HUES64 (cell line): ENCODE data around the gene DRGX.

Source experiments
- H3K27ac ChIP-seq: 2 replicates; pipeline ENCODE4 v1.7.0; 2013; ENCODE audit warnings: low read depth, low read length, inconsistent platforms
- H3K27me3 ChIP-seq: 2 replicates; pipeline ENCODE4 v1.6.1; 2013; ENCODE audit warnings: mild to moderate bottlenecking, low read length; ENCODE audit not compliant: insufficient read depth
- H3K36me3 ChIP-seq: 2 replicates; pipeline ENCODE4 v1.6.1; 2013; ENCODE audit warnings: mild to moderate bottlenecking, low read length; ENCODE audit not compliant: insufficient read depth
- H3K4me1 ChIP-seq: 2 replicates; pipeline ENCODE4 v1.6.1; 2013; ENCODE audit warnings: mild to moderate bottlenecking, low read length, moderate library complexity; ENCODE audit not compliant: insufficient read depth
- H3K4me3 ChIP-seq: 2 replicates; pipeline ENCODE4 v1.5.1; 2013; ENCODE audit warnings: mild to moderate bottlenecking, low read length, moderate library complexity
- H3K9ac ChIP-seq: 2 replicates; pipeline ENCODE4 v1.6.1; 2013; ENCODE audit warnings: mild to moderate bottlenecking, low read depth, low read length
- H3K9me3 ChIP-seq: 2 replicates; pipeline ENCODE4 v1.6.1; 2013; ENCODE audit warnings: low read depth, low read length; ENCODE audit not compliant: insufficient read depth
- WGBS: fragments of 150-250, 120-280 bp; methylation state at CpG from one replicate; pipeline ENCODE4 v1.1.7; 2013; ENCODE audit warnings: missing lambda C conversion rate; 5-methylcytosine and 5-hydroxymethylcytosine counted together

Gene DRGX

DNA sequence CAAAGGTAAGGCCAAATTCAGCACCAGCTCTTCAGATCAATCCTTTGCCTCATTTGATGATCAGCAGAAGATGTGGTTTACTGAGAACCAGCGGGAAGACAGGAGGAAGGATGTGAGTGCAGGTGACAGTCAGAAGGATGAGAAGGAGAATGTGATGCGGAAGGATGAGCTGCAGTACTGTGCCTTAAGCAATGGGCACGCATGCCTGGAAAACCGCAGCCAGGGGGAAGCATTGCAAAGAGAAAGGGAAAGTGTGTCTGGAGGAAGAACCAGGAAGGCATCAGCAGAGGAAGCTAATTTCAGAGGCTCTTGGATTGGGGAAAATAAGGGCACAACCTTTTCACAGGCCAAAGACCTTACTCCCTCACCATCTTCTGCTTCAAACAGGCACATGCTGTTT lies 71.2 kb downstream of the DRGX start:
- 68% methylated on average over 4 of the region's 4 CpGs for WGBS
- no peaks in the 10 kb centered on the region for H3K27me3 ChIP-seq
- H3K9me3 ChIP-seq, result no peaks in the 10 kb centered on the region

DNA sequence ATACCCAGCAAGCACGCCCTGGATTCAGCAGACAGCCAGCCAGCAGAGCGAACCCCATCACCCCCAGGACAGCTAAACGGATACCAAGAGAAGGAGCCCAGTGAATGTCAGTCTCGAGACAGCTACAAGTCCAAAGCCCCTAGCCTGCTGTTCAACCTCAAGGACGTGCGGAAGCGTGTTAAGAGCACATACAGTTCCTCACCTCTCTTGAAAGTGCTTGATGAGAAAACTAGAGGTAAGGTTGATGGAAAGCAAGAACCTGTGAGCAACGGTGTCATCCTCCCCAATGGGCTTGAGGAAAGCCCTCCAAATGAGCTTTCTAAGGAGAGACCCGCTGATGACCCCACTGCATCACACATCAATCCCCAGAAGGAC lies 72.0 kb downstream of the DRGX start:
- no peaks in the 10 kb centered on the region for H3K27me3 ChIP-seq
- 94% methylated on average over 9 of the region's 9 CpGs for WGBS

More for the DNA sequence above, 71.2 kb downstream of the DRGX start:
- Histone ChIP-seq H3K27ac (no peak overlapping the region), H3K9ac (no peak overlapping the region), H3K36me3 (no peaks in the 10 kb centered on the region), H3K4me1 (0 out of 2 replicates have a peak, but pooled peaks cover 5% of the 10 kb centered on the region), H3K4me3 (no peak overlapping the region)

DNA sequence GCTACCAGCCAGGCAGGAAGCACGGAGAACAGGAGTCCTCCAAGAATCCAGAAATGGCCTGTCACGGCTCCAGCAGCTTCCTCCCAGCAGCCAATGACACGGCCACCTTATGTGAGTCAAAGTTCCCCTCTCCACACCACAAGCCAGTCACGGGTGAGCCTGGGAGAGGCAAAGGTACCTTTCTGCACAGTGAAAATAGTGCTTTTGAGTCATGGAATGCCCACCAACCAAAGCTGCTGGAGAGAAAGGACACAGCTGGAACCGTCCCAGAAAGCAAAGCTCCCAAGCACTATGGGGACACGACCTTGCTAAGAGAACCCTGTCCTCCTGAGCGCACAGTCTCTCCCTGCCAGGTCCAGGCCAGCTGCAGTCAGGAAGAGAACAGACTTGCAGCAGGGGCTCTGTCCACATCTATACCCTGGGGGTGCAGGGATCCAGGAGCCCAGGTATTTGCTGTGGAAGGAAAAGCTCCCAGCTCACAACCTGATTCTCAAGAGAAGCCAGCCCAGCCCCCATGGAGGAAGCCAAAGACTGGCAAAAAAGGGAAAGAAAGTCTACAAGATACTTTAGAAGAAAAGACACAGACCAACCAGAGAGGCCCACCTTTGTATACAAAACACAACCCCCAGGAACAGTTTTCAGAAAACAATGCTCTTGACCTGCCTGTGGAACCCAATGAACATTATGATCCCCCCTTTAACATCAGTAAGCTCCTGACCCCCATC lies 72.6 kb downstream of the DRGX start:
- 89% methylated on average over 7 of the region's 7 CpGs for WGBS
- Histone ChIP-seq H3K9ac (no peak overlapping the region), H3K4me3 (no peak overlapping the region), H3K27ac (no peak overlapping the region), H3K36me3 (no peaks in the 10 kb centered on the region), H3K27me3 (no peaks in the 10 kb centered on the region), H3K4me1 (0 out of 2 replicates have a peak, but pooled peaks cover 5% of the 10 kb centered on the region), H3K9me3 (no peaks in the 10 kb centered on the region)

More for the DNA sequence above, 72.0 kb downstream of the DRGX start:
- Histone ChIP-seq H3K9ac (no peak overlapping the region), H3K27ac (no peak overlapping the region), H3K4me3 (no peak overlapping the region), H3K9me3 (no peaks in the 10 kb centered on the region), H3K36me3 (no peaks in the 10 kb centered on the region), H3K4me1 (0 out of 2 replicates have a peak, but pooled peaks cover 5% of the 10 kb centered on the region)

DNA sequence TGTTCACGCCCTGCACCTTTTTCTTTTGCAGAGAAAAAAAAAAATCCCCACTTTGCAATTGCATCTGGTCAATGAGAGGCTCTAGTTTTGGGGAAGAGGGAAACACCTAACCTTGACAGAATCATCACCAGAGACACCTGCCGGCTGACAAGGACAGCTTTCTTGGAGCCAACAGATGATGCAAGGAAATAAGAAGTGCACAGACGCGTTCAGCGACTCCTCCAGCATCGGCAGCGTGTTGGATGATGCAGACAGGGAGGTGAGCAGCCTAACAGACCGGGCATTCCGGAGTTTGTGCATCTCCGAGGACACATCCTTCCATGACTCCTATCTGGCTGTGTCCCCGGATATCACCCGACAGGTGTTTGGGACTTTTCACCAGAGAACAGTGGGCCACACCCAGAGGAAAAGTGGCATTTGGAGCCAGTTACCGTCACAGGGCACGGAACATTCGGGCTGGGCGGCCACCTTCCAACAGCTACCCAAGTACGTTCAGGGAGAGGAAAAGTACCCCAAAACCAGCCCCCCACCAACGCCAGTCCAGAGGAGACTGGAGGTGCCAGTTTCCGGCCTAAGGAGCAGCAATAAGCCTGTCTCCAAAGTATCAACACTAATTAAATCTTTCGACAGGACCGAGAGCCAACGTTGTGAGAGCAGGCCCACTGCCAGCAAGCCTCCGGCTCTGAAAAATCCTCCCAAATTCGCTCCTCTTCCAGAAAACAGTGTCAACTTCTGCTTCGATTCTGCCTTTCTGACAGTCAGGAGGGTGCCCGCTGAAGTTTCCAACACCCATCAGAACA lies 73.3 kb downstream of the DRGX start:
- Histone ChIP-seq H3K27ac (no peak overlapping the region), H3K27me3 (no peaks in the 10 kb centered on the region), H3K9me3 (no peaks in the 10 kb centered on the region), H3K4me1 (no peaks in the 10 kb centered on the region), H3K9ac (no peak overlapping the region), H3K4me3 (no peak overlapping the region), H3K36me3 (no peaks in the 10 kb centered on the region)
- 94% methylated on average over 26 of the region's 26 CpGs for WGBS

DNA sequence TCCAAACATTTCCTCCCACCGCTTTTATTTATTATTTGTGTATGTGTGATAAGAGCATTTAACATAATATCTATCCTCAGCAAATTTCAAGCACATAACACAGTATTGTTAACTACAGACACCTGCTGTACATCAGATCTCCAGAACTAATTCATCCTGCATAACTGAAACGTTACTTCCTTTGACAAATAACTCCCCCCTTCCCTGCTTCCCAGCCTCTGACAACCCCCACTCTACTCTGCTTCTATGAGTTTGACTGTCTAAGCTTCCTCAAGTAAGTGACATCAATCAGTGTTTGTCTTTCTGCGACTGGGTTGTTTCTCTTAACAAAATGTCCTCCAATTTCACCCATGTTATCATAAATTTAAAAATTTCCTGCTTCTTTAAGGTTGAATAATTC lies 74.9 kb downstream of the DRGX start:
- Histone ChIP-seq H3K4me3 (no peak overlapping the region), H3K27me3 (no peaks in the 10 kb centered on the region), H3K9ac (no peak overlapping the region), H3K27ac (no peak overlapping the region), H3K9me3 (no peaks in the 10 kb centered on the region), H3K4me1 (no peaks in the 10 kb centered on the region), H3K36me3 (no peaks in the 10 kb centered on the region)
- 79% methylated on average over 2 of the region's 3 CpGs for whole genome bisulfite sequencing

DNA sequence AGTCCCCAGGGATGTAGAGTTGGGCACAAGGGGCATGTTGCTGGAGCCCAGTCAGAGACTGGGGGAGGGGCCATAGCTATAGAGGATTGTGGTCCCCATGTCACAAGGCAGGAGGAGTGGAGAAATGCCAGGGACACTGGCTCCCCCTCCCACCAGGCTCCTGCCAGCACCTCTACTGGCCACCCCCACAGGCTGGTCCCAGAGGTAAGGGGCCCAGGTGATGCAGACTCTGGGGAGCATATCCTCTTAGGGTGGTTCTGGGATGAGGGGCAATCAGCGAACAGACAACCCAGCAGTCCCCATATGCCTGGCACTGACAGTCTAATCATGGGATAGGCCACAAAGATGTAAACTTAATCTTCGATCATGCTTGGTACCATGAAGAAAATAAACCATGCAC lies 75.7 kb downstream of the DRGX start:
- H3K27me3 ChIP-seq, result no peaks in the 10 kb centered on the region
- H3K36me3 ChIP-seq, result no peaks in the 10 kb centered on the region
- no peak overlapping the region for H3K27ac ChIP-seq
- no peak overlapping the region for H3K4me3 ChIP-seq
- H3K9ac ChIP-seq, result no peak overlapping the region
- whole genome bisulfite sequencing, result 97% methylated on average over 2 of the region's 2 CpGs
- H3K4me1 ChIP-seq, result no peaks in the 10 kb centered on the region
- no peaks in the 10 kb centered on the region for H3K9me3 ChIP-seq

DNA sequence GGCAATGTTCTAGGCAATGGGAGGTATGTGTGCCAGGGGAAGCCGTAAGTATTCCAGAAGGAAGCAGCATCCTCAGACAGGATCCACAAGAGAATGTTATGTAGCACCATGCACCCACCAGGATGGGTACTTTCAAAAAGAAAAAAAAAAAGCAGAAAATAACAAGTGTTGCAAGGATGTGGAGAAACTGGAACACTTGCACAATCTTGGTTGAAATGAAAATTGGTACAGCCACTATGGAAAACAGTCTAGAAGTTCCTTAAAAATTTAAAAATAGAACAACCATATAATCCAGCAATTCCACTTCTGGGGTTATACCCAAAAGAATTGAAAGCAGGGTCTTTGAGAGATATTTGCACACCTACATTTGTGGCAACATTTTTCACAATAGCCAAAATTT lies 76.7 kb downstream of the DRGX start:
- 100% methylated on average over 1 of the region's 1 CpG for WGBS
- Histone ChIP-seq H3K36me3 (no peaks in the 10 kb centered on the region), H3K9ac (no peak overlapping the region), H3K4me3 (no peak overlapping the region), H3K9me3 (no peaks in the 10 kb centered on the region), H3K4me1 (no peaks in the 10 kb centered on the region), H3K27me3 (no peaks in the 10 kb centered on the region), H3K27ac (no peak overlapping the region)

DNA sequence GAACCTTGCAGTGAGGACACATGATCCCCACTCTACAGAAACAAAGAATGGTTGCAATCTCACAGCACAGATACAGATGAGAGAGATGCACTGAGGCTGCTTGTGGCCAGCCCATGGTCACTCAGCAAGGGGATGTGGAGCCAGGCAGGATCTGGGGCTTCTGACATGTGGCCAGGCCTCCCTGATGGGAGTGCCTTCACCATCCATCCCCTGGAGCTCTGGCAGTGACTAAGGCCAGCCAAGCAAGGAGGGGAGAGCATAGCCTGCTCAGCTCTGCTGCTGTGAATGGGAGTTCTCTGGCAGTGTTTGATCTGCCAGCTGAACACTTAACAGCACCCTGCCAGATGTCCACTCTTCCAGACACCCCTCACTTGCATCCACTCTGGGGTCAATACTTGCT lies 77.1 kb downstream of the DRGX start:
- no peaks in the 10 kb centered on the region for H3K27me3 ChIP-seq
- H3K9ac ChIP-seq, result no peak overlapping the region
- H3K36me3 ChIP-seq, result no peaks in the 10 kb centered on the region
- H3K4me1 ChIP-seq, result no peaks in the 10 kb centered on the region
- no peak overlapping the region for H3K27ac ChIP-seq
- H3K9me3 ChIP-seq, result no peaks in the 10 kb centered on the region
- no peak overlapping the region for H3K4me3 ChIP-seq

DNA sequence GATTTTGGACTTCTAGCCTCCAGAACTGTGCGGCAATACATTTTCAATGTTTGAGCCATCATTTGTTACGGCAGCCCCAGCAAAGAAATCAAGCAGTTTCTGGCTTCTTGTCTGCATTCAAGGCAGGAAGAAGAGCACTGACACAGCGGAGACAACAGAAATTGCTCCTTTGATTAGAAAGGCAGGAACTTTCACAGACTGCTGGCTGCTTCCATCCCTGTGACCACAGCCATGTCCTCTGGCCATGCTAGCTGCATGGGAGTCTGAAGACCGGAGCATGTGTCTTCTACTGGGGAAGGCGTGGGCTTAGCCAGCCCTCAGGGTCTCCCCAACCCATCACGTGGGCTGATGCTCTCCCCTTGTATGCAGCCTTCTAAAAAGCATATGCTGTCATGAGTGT lies 77.9 kb downstream of the DRGX start:
- 93% methylated on average over 6 of the region's 6 CpGs for WGBS

DNA sequence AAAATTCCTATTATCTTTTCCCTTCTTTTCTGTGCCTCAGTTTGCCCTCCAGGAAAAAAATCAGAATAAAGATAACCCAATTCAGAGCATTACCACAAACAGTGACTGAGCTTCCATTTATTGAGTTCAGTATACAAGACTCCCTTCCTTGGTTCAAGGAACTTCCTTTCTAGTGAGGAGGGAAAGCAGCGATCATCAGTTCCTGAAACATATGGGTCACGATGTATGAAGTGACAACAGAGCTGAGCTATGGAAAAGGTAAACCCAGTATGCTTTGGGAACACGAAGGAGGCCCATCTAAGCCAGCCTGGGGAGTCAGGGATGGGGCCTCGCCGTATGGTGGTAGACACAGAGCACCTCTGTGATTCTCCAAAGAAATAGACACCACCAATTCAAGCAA lies 81.1 kb downstream of the DRGX start:
- Histone ChIP-seq H3K9ac (no peak overlapping the region), H3K4me1 (no peaks in the 10 kb centered on the region), H3K4me3 (no peak overlapping the region), H3K9me3 (no peaks in the 10 kb centered on the region), H3K36me3 (no peaks in the 10 kb centered on the region), H3K27ac (no peak overlapping the region), H3K27me3 (0 out of 2 replicates have a peak, but pooled peaks cover 2% of the 10 kb centered on the region)
- 93% methylated on average over 5 of the region's 5 CpGs for WGBS

More for the DNA sequence above, 77.9 kb downstream of the DRGX start:
- Histone ChIP-seq H3K4me1 (no peaks in the 10 kb centered on the region), H3K9ac (no peak overlapping the region), H3K4me3 (no peak overlapping the region), H3K9me3 (no peaks in the 10 kb centered on the region), H3K27ac (no peak overlapping the region), H3K36me3 (no peaks in the 10 kb centered on the region), H3K27me3 (no peaks in the 10 kb centered on the region)
